NCI-H1930 (cell line): ENCODE results near the gene RPL41.
A peak's percentile ranks its signal among the peaks of the same experiment; 100 is the strongest.

Experiments used
- DNase-seq, 2 experiments: peaks; one replicate each; lab custom pipeline; 2025; lab: John Stamatoyannopoulos, UW

RPL41 gene

DNA sequence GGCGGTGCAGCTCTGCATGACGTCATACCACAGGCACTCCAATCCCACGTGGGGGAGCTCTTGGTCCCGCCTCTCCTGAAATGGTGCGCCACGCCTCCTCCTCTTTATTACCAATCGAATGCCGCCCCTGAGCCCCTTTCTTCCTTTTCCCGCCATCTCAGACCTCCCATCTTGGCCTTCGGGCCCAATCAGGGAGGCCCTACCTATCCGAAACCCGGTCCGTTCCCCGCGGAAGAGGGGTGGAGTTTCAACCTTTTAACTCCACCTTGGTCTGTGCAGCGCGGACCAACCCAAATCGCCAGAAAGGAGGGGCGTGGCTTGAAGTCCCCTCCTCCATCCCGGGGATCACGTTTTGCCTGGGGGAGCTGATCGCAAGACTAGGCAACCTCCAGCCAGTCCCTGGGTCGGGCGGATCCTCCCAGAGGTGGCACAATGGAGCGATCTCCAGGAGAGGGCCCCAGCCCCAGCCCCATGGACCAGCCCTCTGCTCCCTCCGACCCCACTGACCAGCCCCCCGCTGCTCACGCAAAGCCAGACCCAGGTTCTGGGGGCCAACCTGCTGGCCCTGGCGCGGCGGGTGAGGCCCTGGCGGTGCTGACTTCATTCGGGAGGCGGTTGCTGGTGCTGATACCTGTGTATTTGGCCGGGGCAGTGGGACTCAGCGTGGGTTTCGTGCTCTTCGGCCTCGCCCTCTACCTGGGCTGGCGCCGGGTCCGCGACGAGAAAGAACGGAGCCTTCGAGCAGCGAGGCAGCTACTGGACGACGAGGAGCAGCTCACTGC lies 11.6 kb downstream of the RPL41 start, which contains the start of gene ESYT1:
Gene ESYT1, plus strand, starts transcription at position 380 of the 782 bp plus-strand sequence. Its CDS starts 53 bp downstream, at position 433.
- DNase-seq: peak; percentile 96 to 98

DNA sequence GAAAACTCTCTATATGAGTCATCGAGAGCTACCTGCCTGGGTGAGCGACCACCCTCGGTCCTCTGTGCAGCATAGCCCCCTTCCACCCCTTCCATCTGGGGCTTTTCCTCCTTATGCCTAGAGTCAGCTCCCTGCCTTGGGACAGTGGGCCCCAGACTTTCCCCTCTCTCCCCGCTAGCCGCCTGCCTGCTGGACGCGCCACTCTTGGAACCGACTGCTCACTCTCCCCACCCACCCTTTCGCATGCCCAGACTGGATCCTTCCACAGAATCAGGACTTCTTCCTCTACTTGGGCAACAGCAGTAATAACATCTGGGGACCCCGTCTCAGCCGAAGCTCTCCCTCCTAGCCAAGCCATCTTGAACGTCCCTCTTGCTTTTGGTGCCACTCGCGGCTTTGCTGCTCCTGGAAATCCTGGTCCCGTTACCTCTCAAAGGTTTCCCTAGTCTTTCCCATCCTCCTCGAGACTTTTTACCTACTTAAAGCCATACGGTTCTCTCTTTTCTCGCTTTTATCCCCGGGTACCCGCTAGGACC lies 12.3 kb downstream of the RPL41 start:
- DNase-seq: no peak

DNA sequence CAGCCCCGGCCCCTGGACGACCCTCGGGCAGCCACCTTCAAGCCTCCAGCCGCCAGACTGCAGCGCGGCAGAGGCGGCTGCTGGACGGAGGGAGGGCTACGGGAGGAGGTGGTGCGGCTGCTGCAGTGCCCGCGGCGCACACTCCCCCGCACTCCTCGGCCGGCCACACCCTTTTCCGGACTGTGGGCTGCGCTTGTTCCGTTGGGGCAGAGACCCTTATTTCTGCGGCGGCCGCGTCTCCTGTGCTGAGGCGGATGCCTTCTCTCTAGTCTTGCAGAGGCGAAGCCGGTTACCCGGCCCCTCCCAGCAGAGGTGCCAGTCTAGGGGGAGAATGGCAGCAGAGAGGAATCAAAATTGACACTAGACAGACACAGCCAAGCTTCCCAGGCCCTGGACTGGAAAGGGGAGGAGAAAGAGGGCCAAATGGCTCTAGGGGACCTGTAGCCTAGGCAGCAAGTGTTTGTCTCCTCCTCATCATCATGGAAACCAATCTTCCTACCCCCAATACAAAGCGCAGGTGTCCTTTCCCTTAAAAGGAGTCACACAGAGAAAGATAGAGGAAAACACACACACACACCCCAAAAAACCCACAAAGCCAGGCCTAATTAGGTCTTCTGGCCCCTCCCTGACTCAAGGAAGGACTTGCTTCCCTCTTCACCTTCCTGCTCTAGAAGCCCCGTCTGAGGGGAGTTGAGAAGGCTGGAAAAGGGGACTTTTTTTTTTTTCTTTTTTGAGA lies 12.9 kb downstream of the RPL41 start:
- no peak for DNase-seq

DNA sequence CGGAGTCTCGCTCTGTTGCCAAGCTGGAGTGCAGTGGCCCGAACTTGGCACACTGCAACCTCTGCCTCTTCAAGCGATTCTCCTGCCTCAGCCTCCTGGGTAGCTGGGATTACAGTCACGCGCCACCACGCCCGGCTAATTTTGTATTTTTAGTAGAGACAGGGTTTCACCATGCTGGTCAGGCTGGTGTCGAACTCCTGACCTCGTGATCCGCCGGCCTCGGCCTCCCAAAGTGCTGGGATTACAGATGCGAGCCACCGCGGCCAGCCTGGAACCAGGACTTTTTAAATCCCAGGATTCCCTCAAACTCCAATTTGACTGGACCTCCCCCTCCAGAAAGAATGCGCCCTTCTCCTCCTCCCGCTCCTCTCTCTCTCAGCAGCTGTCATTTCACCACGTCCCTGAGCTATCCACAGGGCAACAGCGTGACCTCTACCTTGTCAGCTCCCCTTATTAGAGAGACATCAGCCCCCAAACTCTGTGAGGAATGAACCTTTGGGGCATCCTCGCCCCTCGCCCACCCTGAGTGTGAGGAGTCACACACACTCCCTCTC lies 13.6 kb downstream of the RPL41 start:
- no peak for DNase-seq

DNA sequence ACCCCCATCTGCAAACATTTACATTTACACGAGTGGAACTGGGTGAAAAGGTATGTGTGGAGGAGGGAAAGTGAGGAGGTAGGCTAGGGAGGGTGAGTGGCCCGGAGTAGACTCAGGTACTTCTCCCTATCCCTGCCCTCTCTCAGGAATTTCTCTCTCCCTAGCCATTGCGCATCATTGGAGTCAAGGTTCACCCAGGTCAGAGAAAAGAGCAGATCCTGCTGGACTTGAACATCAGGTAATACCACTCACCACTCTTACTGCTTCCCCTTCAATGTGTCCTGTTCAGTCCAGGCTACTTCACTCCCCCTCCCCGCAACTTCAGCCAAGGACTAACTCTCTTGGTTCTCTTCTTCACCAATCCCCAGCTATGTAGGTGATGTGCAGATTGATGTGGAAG lies 14.4 kb downstream of the RPL41 start:
- no peak for DNase-seq

DNA sequence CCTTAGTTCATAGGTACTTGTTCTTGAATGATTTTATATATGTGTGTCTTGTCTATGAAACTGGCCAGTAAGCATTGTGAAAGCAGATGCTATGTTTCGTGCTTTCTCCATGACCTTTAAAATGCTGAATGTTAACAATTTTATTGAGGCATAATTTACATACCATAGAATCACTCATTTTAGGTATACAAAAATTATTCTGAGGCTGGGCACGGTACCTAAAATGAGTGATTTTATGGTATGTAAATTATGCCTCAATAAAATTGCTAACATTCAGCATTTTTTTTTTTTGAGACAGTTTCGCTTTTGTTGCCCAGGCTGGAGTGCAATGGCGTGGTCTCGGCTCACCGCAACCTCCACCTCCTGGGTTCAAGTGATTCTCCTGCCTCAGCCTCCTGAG lies 18.5 kb downstream of the RPL41 start:
- no peak for DNase-seq

DNA sequence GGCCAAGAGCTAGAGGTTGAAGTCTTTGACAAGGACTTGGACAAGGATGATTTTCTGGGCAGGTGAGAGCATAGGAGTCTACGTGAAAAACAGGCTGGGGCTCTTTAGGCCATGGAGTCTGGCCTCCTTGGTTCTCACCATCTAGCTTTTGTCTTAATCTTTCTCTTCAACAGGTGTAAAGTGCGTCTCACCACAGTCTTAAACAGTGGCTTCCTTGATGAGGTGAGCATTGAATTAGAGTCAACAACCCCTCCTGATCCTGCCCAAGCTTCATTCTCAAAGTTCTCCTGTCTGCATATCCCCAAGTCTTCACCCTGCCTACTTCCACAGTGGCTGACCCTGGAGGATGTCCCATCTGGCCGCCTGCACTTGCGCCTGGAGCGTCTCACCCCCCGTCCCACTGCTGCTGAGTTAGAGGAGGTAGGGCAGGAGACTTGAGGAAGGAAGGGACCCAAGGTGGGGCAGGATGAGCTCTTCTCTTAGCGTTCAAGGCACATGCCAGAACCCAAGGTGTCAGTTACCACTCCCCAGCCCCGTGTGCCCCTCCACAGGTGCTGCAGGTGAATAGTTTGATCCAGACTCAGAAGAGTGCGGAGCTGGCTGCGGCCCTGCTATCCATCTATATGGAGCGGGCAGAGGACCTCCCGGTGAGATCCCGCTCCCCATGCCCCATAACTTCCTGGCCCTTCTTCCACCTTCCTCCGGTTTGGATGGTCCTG lies 21.6 kb downstream of the RPL41 start:
- DNase-seq: no peak

DNA sequence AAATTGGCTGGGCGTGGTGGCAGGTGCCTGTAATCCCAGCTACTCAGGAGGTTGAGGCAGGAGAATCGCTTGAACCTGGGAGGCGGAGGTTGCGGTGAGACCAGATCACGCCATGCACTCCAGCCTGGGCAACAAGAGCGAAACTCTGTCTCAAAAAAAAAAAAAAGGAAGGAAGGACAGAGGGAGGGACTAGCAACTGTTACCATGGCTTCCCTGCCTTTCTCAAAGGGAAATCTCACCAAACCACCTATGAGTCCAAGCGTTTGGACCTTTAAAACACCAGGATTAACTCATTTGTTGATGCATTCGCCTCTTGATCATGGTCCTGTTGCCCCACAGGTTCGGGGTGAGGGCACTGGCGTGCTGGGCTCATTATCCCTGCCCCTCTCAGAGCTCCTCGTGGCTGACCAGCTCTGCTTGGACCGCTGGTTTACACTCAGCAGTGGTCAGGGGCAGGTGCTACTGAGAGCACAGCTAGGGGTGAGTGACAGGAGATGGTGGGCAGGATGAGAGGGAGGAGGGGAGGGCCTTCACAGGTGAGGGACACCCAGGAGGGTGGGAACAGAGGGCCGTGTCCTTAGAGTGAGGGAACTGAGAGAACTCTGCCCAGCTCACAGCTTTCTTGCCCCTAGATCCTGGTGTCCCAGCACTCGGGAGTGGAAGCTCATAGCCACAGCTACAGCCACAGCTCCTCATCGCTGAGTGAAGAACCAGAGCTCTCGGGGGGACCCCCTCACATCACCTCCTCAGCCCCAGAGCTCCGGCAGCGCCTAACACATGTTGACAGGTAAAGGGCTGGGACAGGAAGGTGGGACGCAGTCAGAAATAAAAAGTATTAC lies 25.7 kb downstream of the RPL41 start:
- no peak for DNase-seq

DNA sequence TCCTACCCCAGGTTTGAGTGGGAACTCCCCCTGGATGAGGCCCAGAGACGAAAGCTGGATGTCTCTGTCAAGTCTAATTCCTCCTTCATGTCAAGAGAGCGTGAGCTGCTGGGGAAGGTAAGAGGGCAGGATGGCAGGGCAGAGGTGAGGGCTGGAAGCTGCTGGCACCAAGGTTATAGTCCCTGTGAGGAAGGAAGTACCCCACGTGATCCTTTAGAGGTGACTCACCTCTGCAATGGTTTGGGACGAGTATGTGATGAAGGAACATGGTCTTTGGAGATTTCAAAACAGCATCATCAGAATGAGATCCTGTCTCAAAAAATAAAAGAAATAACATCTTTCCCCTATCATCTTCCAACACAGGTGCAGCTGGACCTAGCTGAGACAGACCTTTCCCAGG lies 26.8 kb downstream of the RPL41 start:
- DNase-seq: no peak

DNA sequence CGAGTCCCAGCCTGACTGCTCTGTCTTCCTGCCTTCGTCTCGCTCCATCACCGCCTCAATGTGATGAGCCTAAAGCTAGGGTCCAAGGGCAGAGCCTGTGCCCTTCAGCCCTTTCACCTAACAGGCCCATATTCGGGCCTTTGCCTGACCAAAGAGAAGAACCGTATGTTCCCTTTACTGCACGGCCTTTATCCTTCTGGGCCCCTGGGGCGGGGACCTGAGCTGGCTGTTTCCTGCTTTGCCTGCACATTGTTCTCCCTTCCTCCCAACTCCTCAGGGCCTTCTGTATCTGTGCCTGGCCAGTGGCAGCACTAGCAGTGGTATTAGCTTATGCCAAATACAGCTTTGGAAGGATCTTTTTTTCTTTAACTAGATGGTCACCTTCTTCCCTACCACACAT lies 27.4 kb downstream of the RPL41 start:
- DNase-seq: no peak

DNA sequence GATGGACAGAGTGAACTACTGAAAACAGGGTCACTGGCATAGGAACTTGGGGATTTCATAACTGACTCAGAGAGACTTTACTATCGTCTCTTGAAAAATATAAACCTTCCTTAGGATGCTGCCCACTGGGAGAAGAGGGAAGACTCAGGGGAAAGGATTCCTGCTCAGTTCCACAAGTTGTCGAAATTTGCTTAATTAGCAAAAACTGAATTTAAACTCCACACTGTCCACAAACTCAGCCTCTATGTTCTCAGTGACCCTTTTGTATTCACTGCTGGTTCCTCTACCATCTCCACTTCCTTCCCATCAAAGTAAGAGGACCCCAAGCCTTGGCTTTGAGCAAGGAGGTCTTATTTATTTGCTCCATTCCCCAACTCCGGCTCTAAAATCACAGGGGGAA lies 28.8 kb downstream of the RPL41 start:
- no peak for DNase-seq

DNA sequence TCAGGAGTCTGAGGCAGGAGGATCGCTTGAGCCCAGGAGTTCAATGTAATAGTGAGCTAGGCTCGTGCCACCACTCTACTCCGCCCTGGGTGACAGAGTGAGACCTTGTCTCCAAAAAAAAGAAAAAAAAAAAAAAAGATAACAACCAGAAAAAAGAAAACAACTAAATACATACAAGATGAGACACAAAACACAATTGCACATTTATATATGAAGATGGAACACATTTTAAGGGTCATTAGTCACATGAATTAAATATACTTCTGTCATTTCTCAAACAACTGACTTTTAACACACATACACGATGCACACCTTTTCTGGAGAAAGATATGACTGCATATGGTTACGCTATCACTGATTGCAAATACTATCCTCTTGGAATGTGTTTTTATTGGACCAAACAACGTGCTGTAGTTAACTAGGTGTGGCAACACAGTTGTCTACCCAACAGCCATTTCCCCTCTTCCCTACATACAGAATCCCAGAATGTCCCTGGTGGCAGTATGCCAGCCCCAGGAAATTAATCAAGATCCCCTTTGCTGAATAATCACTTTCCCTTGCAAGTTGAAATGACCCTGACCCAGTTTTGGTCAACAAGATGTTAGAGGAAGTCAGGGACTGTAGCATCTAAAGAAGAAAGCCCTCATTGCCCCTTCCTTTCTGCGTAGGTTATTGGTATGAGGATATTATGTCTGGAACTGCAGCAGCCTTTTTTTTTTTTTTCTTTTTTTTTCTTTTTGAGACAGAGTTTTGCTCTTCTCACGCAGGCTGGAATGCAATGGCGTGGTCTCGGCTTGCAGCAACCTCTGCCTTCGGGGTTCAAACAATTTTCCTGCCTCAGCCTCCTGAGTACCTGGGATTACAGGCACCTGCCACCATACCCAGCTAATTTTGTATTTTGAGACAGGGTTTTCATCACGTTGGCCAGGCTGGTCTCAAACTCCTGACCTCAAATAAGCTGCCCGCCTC lies 30.3 kb downstream of the RPL41 start:
- DNase-seq: no peak

DNA sequence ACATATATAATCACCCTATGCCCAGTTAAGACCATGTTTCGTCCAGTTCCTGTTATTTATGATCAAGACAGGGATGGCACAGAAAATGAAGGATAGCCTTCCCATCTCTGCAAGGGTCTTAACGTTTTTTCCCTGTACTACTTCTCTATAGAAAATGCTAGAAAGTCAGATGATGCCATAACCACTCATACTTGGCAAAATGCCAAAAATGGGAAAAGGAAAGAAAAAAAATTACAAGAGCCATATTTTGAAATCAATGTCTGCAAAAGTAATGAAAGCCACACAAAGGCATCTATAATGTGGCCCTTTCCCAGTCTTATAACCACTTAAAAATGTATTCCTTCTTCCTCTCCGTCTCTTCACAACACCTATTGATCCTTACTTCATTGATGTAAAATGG lies 34.1 kb downstream of the RPL41 start:
- DNase-seq: no peak

DNA sequence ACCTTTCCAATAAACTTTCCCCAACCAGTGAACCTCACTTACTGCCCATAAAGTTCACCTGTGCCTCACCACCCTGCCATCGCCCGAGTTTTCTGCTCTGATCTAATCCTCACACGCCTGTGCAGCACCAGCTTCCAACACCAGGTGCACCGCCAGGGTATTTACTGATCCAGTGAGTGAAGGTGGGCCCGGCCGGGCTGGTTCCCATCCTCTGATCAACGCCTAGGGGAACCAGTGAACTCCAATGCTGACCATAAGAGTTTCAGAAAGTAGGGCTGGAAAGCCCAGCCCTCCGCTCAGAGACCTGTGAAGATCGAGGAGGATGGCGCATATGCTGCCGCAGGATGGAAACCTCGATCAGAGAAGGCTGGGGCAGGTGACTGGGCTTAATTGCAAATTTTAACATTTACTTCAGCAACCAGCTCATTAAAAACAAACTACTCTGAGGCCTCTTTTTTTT lies 35.3 kb downstream of the RPL41 start:
- peak; percentile 47 to 62 for DNase-seq

DNA sequence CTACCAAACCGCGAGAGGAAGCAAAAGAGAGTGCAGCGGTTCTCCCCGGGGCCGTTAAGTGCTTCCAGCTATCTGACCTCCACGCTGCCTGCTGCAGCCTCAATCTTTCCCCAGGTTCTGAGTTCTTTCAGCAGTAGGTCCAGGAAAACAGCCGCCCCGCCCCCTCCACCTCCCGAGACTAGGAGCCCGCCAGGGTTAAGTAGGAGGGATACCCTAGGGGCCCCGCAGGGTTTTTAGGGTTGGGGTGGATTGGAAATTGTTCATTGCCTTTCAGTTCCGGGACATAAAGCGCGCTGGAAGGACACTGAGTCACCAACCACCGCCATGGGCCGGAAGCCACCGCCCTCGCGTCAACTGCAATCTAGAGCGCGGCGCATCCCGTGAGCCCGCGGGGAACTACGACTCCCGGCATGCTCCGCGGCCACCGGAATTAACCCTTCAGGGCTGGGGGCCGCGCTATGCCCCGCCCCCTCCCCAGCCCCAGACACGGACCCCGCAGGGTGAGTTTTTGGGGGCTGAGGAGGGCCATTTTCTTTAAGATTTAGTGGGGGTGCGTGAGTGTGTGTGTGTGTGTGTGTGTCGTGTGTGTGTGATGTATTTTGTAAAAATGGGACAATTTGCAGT lies 35.8 kb downstream of the RPL41 start, which contains the start of gene MYL6B:
Gene MYL6B, plus strand, starts transcription at position 456 of the 624 bp plus-strand sequence. CDS start 1,332 bp downstream, outside the sequence.
- peak; percentile 83 to 84 for DNase-seq

DNA sequence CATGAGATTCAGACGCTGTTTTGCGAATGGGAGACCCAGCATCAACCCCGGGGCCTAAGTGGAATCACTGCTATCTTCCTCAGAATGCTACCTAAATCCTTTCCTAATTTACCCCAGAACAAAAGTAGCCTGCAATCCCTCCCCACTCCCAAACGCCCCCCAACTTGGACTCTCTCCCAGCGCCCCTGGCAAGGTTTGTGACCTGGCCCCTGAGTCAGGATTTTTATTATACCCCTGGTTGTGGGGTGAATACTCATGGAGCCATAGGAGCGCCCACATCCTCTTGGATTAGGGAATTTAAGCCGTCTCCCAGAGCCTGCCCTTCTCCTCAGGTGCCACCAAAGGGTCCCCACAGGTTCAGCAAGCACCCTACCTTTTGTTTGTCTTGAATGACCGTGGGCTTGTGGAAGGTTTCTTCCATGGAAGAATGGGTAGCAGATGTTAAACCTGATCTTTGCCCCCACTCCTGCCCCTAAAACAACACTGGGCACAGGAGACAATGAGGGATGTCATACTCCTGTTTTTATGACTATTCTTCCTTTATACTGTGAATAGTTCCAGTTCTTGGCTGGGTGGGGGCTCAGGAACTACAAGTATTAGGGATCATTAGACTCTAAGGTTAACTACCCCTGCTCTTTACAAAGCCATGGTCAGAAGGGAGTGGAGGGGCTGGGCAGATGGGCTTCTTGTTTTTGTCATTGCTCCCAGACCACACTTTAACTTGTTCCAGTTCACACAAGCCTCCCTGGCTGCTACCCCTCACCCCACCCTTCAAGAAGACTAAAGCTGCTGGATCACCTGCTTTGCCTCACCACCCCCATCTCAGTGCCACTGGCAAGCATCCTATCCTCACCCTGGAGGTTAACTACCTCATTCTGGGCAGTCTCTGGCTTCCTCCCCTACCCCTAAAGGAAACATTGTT lies 36.6 kb downstream of the RPL41 start:
- no peak for DNase-seq

DNA sequence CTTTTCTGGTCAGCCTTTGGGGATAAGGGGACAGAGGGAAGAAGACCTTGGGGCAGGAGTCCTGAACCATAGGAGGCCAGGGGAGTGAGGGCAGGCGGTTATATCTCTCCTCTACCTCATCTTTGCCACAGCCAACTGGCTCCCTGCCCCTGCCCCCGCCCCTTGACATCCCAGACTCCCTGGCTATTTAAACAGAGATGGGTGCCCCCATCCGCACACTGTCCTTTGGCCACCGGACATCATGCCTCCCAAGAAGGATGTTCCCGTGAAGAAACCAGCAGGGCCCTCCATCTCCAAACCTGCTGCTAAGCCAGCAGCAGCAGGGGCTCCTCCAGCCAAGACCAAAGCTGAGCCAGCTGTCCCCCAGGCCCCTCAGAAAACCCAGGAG lies 37.2 kb downstream of the RPL41 start:
- DNase-seq: no peak

DNA sequence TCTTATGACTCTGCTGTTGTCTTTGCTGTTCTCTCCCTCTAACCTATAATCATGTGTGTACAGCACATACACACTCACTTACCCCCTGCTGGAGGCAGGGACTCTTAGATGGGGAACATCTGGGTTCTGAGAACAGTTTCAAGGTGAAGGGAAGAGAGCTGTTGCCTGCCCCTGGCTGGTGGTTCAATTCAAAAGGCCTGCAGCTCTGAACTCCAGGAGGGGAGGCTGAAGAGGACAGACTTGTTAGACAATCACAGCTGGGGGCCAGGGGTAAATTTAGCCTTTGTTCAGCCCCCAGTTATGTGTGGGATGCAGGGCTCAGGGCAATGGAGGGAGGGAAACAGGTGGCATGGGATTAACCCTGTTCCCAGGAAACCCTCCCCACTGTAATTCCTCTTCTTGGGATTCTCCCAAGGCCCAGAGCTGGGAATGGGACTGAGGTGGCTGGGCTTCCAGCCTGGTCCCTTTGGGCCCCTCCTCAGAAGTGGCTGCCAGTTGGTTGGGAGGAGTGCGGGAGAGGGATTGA lies 37.9 kb downstream of the RPL41 start:
- DNase-seq: no peak
